HG03135 (cell line): ENCODE measurements around the gene MAP2K3.

Experiments
- ATAC-seq: cut with Tn5 transposase; IDR thresholded peaks from one replicate; pipeline ENCODE4 v1.9.1; 2021; ENCODE audit warnings: mild to moderate bottlenecking, moderate library complexity; ENCODE audit not compliant: unreplicated experiment

The MAP2K3 gene

GRCh38 chr17:21252796-21253645, 31.5 kb upstream of the MAP2K3 start, which contains the start of gene NATD1:
NATD1 (minus strand) TSS chr17:21253410; CDS start chr17:21253264, 146 bp downstream.
- peak; percentile 62 for ATAC-seq

- no peak for ATAC-seq
Observed at GRCh38 chr17:21253646-21254441, 30.7 kb upstream of the MAP2K3 start.

GRCh38 chr17:21258593-21258992, 25.9 kb upstream of the MAP2K3 start:
- ATAC-seq, result no peak

- ATAC-seq, result no peak
Observed at GRCh38 chr17:21262259-21262993, 22.1 kb upstream of the MAP2K3 start.

- no peak for ATAC-seq
Observed at GRCh38 chr17:21263376-21263775, 21.1 kb upstream of the MAP2K3 start.

- no peak for ATAC-seq
Observed at GRCh38 chr17:21268596-21269188, 15.8 kb upstream of the MAP2K3 start.

- ATAC-seq, result no peak
Observed at GRCh38 chr17:21269394-21269793, 15.1 kb upstream of the MAP2K3 start.

- no peak for ATAC-seq
Observed at GRCh38 chr17:21271454-21272183, 12.9 kb upstream of the MAP2K3 start.

GRCh38 chr17:21272250-21272649, 12.3 kb upstream of the MAP2K3 start:
- ATAC-seq, result no peak

- no peak for ATAC-seq
Observed at GRCh38 chr17:21272881-21273792, 11.4 kb upstream of the MAP2K3 start.

- ATAC-seq, result peak; percentile 7
Observed at GRCh38 chr17:21275047-21275578, 9.4 kb upstream of the MAP2K3 start.

GRCh38 chr17:21275579-21276263, 8.8 kb upstream of the MAP2K3 start:
- peak; percentile 93 for ATAC-seq

- ATAC-seq, result no peak
Observed at GRCh38 chr17:21276264-21276588, 8.3 kb upstream of the MAP2K3 start.

GRCh38 chr17:21277332-21277731, 7.2 kb upstream of the MAP2K3 start:
- ATAC-seq, result no peak

GRCh38 chr17:21278450-21279197, 5.9 kb upstream of the MAP2K3 start:
- ATAC-seq, result no peak

GRCh38 chr17:21279198-21279535, 5.3 kb upstream of the MAP2K3 start:
- no peak for ATAC-seq

- ATAC-seq, result no peak
Observed at GRCh38 chr17:21279582-21279981, 4.9 kb upstream of the MAP2K3 start.

GRCh38 chr17:21280081-21280518, 4.4 kb upstream of the MAP2K3 start:
- ATAC-seq, result peak; percentile 28
